Panc1 (cell line): ENCODE measurements around the gene ACADL.

Experiments used
- CTCF ChIP-seq: fragments of 450-650 bp; IDR thresholded peaks from 2 replicates; pipeline ENCODE4 v1.5.1; 2017; ENCODE audit warnings: mild to moderate bottlenecking
- POLR2AphosphoS5 ChIP-seq: IDR thresholded peaks from 2 replicates; pipeline ENCODE4 v1.6.1; 2012; ENCODE audit warnings: mild to moderate bottlenecking, low read depth, low read length, moderate library complexity
- SIN3A ChIP-seq: IDR thresholded peaks from 2 replicates; pipeline ENCODE4 v1.6.1; 2012; ENCODE audit warnings: low read depth, mild to moderate bottlenecking, low read length, moderate library complexity, borderline replicate concordance; ENCODE audit not compliant: insufficient read depth
- TF ChIP-seq, protein P1 (sequence below), 2 experiments: IDR thresholded peaks; 2 replicates each; pipeline ENCODE4 v1.6.1; 2011 to 2012; ENCODE audit warnings: low read depth in 2 of 2, control low read depth in 1 of 2, low read length in 1 of 2, mild to moderate bottlenecking in 1 of 2, moderate library complexity in 1 of 2; ENCODE audit not compliant: insufficient read depth in 1 of 2

- TF ChIP-seq, protein P1, sequence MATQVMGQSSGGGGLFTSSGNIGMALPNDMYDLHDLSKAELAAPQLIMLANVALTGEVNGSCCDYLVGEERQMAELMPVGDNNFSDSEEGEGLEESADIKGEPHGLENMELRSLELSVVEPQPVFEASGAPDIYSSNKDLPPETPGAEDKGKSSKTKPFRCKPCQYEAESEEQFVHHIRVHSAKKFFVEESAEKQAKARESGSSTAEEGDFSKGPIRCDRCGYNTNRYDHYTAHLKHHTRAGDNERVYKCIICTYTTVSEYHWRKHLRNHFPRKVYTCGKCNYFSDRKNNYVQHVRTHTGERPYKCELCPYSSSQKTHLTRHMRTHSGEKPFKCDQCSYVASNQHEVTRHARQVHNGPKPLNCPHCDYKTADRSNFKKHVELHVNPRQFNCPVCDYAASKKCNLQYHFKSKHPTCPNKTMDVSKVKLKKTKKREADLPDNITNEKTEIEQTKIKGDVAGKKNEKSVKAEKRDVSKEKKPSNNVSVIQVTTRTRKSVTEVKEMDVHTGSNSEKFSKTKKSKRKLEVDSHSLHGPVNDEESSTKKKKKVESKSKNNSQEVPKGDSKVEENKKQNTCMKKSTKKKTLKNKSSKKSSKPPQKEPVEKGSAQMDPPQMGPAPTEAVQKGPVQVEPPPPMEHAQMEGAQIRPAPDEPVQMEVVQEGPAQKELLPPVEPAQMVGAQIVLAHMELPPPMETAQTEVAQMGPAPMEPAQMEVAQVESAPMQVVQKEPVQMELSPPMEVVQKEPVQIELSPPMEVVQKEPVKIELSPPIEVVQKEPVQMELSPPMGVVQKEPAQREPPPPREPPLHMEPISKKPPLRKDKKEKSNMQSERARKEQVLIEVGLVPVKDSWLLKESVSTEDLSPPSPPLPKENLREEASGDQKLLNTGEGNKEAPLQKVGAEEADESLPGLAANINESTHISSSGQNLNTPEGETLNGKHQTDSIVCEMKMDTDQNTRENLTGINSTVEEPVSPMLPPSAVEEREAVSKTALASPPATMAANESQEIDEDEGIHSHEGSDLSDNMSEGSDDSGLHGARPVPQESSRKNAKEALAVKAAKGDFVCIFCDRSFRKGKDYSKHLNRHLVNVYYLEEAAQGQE (IDR thresholded peaks at IDR 0.05; ENCODE audit: insufficient read depth in 1 of 2, low read depth in 2 of 2, low read length in 1 of 2) = no peak
- TF ChIP-seq CTCF (no peak), POLR2AphosphoS5 (no peak), SIN3A (no peak)
Observed at GRCh38 chr2:210198326-210198725, 26.9 kb downstream of the ACADL start.
